Ishikawa (cell line): ENCODE results near the gene DDX23.
A peak's percentile ranks its signal among the peaks of the same experiment; 100 is the strongest.

Source experiments
- CEBPB ChIP-seq: IDR thresholded peaks from 2 replicates; pipeline ENCODE4 v1.6.1; 2012
- CREB1 ChIP-seq: IDR thresholded peaks from 2 replicates; pipeline ENCODE4 v1.6.1; 2012; ENCODE audit warnings: low read depth
- EGR1 ChIP-seq: IDR thresholded peaks from 2 replicates; pipeline ENCODE4 v1.6.1; 2012
- EP300 ChIP-seq: IDR thresholded peaks from 2 replicates; pipeline ENCODE4 v1.6.1; 2012; ENCODE audit warnings: borderline replicate concordance
- FOXM1 ChIP-seq: IDR thresholded peaks from 2 replicates; pipeline ENCODE4 v1.6.1; 2012; ENCODE audit warnings: low read depth, borderline replicate concordance
- MAX ChIP-seq: IDR thresholded peaks from 2 replicates; pipeline ENCODE4 v1.6.1; 2012
- NFIC ChIP-seq: IDR thresholded peaks from 2 replicates; pipeline ENCODE4 v1.6.1; 2012
- RAD21 ChIP-seq: IDR thresholded peaks from 2 replicates; pipeline ENCODE4 v1.6.1; 2012; ENCODE audit warnings: low read depth
- REST ChIP-seq: IDR thresholded peaks from 2 replicates; pipeline ENCODE4 v1.6.1; 2012; ENCODE audit warnings: low read depth, mild to moderate bottlenecking
- TAF1 ChIP-seq: IDR thresholded peaks from 2 replicates; pipeline ENCODE4 v1.6.1; 2012; ENCODE audit warnings: low read depth, mild to moderate bottlenecking
- TCF12 ChIP-seq: IDR thresholded peaks from 2 replicates; pipeline ENCODE4 v1.6.1; 2012; ENCODE audit warnings: low read depth
- TEAD4 ChIP-seq: IDR thresholded peaks from 2 replicates; pipeline ENCODE4 v1.6.1; 2012
- USF1 ChIP-seq: IDR thresholded peaks from 2 replicates; pipeline ENCODE4 v1.6.1; 2012
- YY1 ChIP-seq: IDR thresholded peaks from 2 replicates; pipeline ENCODE4 v1.6.1; 2012; ENCODE audit warnings: low read depth
- ZBTB7A ChIP-seq: IDR thresholded peaks from 2 replicates; pipeline ENCODE4 v1.6.1; 2012; ENCODE audit warnings: low read depth

Gene DDX23

GRCh38 chr12:48851883-48852733 is at the start of gene DDX23:
TSS of gene DDX23 (minus strand) at chr12:48852163. CDS start at chr12:48845782, 6,381 bp downstream.
- TF ChIP-seq TEAD4 (peak; percentile 31; the same call in 1 of the 2 replicates), USF1 (peak; percentile 66), EP300 (no peak), ZBTB7A (peak; percentile 73), REST (no peak), YY1 (peak; percentile 99), FOXM1 (peak; percentile 81; the same call in 1 of the 2 replicates), RAD21 (no peak), TCF12 (peak; percentile 93), TAF1 (peak; percentile 98), NFIC (peak; percentile 66), MAX (peak; percentile 89), CEBPB (no peak), EGR1 (0 out of 2 replicates have a peak, but pooled peaks have one; percentile 30), CREB1 (peak; percentile 84)

GRCh38 chr12:48901278-48901677 is 49.3 kb upstream of the DDX23 start:
- TF ChIP-seq YY1 (no peak), REST (no peak), NFIC (no peak), RAD21 (no peak), EGR1 (no peak), MAX (no peak), CEBPB (no peak), FOXM1 (no peak), TCF12 (no peak), ZBTB7A (no peak), EP300 (no peak)

- TF ChIP-seq USF1 (0 out of 2 replicates have a peak, but pooled peaks have one; percentile 16), REST (no peak)
These were observed 47.7 kb upstream of the DDX23 start for GRCh38 chr12:48899651-48900050.

- TF ChIP-seq NFIC (no peak), TAF1 (no peak), TCF12 (no peak), CEBPB (no peak), REST (no peak), EGR1 (no peak), RAD21 (no peak), USF1 (no peak), TEAD4 (no peak)
These were observed 42.3 kb upstream of the DDX23 start for GRCh38 chr12:48894271-48894670.
